Effector memory CD8-positive, alpha-beta T cell (primary cell): ENCODE results near the gene FAT2.
A peak's percentile ranks its signal among the peaks of the same experiment; 100 is the strongest.

Source experiments
- ATAC-seq: fragments of 150-1000 bp; cut with Tn5 transposase; replicated peaks from 2 replicates; pipeline ENCODE4 v1.10.0; 2021; ENCODE audit warnings: mild to moderate bottlenecking, moderate library complexity
- DNase-seq, 3 experiments: peaks; one replicate each; pipeline ENCODE4 v3.0.0; 2021
- H3K27ac Mint-ChIP-seq, 2 donors: one replicate each; pipeline ENCODE4 v1.8.0; 2022; ENCODE audit warnings: mild to moderate bottlenecking in 2 of 2, mixed read lengths in 2 of 2, moderate library complexity in 2 of 2
- H3K27me3 Mint-ChIP-seq, 2 donors: one replicate each; pipeline ENCODE4 v1.8.0; 2022; ENCODE audit warnings: mixed read lengths in 2 of 2
- H3K36me3 Mint-ChIP-seq: one replicate; pipeline ENCODE4 v1.8.0; 2022; ENCODE audit warnings: mild to moderate bottlenecking, moderate library complexity, mixed read lengths; ENCODE audit not compliant: insufficient read depth
- H3K4me1 Mint-ChIP-seq, 2 donors: one replicate each; pipeline ENCODE4 v1.8.0; 2022; ENCODE audit warnings: low read depth in 2 of 2, mixed read lengths in 2 of 2
- H3K4me3 Mint-ChIP-seq, 2 donors: one replicate each; pipeline ENCODE4 v1.8.0; 2022; ENCODE audit warnings: mild to moderate bottlenecking in 2 of 2, mixed read lengths in 2 of 2, moderate library complexity in 2 of 2
- H3K9me3 Mint-ChIP-seq, 2 donors: one replicate each; pipeline ENCODE4 v1.8.0; 2022; ENCODE audit warnings: mixed read lengths in 2 of 2

FAT2 gene

DNA sequence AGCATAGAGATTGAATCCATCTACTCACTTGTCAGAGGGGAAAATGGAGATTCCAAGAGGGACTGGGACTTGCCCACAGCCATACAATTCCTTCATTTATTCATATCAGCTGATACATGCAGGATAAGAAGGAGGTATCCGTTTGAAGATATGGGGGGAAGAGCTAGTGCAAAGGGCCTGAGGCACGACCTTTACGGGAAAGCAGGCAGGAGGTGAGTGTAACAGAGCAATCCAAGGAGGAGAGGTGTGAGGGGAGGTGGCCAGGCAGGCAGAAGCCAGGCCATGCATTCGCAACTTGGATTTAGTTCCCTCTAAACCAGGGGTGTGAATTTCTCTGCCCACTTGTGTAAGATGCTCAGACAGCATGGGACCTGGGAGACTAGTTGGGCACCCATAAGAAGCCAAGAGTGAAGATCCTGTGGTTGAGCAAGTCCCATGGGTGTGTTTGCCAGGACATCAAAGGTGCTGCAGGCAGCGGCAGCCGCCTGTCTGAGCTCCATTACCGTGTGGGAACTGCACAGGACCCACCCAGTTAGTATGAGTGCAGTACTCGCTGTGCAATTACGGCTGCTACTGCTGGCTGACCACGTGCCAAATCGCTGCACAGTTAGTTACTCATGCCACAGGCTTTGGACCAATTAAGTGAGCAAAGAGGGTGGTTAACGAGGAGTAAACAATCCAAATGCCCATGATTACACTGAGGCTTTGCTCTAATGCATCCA, 31.4 kb upstream of the FAT2 start:
- no peaks in the 10 kb centered on the region for H3K4me1 Mint-ChIP-seq
- no peak for DNase-seq
- no peak for ATAC-seq
- peaks cover 29 to 49% of the 10 kb centered on the region in 2 donors for H3K27me3 Mint-ChIP-seq
- H3K36me3 Mint-ChIP-seq: no peaks in the 10 kb centered on the region
- no peaks in the 10 kb centered on the region for H3K9me3 Mint-ChIP-seq
- no peak overlapping the region for H3K27ac Mint-ChIP-seq
- no peak overlapping the region for H3K4me3 Mint-ChIP-seq

DNA sequence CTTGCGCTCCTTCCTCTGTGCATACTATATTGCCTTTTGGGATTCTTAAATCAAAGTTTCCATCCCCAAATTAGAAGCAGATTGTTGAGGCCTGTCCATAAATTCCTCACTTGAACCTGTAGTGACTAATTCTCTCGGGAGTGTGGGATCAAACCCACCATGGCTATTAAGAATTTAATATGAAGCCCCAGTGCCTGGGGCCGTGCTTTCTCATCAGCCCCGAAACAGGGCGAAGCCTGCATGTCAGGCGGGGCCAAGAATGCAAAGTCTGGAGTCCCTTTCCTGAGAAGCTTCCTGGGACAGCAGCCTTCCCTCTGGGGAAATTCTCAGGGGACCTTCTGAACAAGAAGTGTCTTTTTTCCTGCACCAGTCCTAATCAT, 29.3 kb upstream of the FAT2 start:
- Mint-ChIP-seq H3K27me3 (peaks cover 33 to 60% of the 10 kb centered on the region in 2 donors), H3K4me1 (peaks cover 0 to under 1% of the 10 kb centered on the region in 2 donors), H3K9me3 (no peaks in the 10 kb centered on the region), H3K27ac (no peak overlapping the region), H3K36me3 (no peaks in the 10 kb centered on the region), H3K4me3 (no peak overlapping the region)
- ATAC-seq (no peak), DNase-seq (no peak)

- Mint-ChIP-seq H3K9me3 (no peaks in the 10 kb centered on the region), H3K27me3 (peaks cover 33 to 60% of the 10 kb centered on the region in 2 donors), H3K27ac (no peak overlapping the region), H3K36me3 (no peaks in the 10 kb centered on the region), H3K4me3 (no peak overlapping the region), H3K4me1 (peaks cover 0 to 4% of the 10 kb centered on the region in 2 donors)
- no peak for DNase-seq
- no peak for ATAC-seq
These were observed 28.8 kb upstream of the FAT2 start for GRCh38 chr5:151619812-151620460.

GRCh38 chr5:151618907-151619306, 27.8 kb upstream of the FAT2 start:
- no peak overlapping the region for H3K27ac Mint-ChIP-seq

DNA sequence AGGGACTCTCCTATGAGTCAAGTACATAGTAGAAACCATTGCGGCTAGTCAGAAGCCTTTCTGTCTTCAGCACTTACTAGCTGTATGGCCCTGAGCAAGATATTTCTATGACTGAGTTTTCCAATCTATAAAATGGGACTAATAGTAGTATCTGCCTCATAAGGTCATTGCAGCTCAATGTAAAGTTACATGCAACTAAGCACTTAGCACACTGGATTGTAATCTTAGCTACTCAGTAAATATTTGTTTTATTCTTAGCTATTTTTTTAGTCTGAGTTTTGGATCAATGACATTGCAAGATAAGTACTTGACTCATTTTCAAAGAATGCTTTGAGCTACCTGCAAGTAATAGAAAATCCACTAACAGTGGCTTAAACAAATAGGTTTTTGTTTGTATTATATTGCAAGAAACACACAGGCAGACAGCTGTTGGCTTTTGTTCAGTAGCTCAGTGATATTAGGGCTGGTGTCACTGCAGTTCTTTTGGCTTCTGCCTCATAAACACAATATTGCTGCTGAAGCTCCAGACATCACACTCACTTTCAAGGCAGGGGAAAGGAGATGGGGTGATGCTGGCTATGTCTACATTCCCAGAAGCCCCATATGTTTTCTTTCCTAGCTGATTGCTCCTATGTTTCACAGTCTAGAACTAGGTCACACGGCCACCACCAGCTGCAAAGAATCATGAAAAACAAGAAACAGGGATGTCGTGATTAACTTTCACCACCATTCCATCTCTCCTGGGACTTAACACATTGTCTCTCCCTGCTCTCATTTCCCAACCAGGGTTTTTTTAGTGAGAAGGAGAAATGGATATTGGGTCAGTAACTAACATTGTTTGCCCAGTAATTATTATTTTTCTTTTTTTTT, 26.9 kb upstream of the FAT2 start:
- H3K27me3 Mint-ChIP-seq: peaks cover 33 to 47% of the 10 kb centered on the region in 2 donors
- no peak overlapping the region for H3K27ac Mint-ChIP-seq
- ATAC-seq (no peak), DNase-seq (no peak)
- peaks cover 3% of the 10 kb centered on the region for H3K36me3 Mint-ChIP-seq
- peaks cover 8 to 14% of the 10 kb centered on the region in 2 donors for H3K4me1 Mint-ChIP-seq
- H3K9me3 Mint-ChIP-seq: no peaks in the 10 kb centered on the region
- H3K4me3 Mint-ChIP-seq: no peak overlapping the region

More at GRCh38 chr5:151618907-151619306, 27.8 kb upstream of the FAT2 start:
- no peak overlapping the region for H3K4me3 Mint-ChIP-seq
- no peaks in the 10 kb centered on the region for H3K9me3 Mint-ChIP-seq
- peaks cover 33 to 54% of the 10 kb centered on the region in 2 donors for H3K27me3 Mint-ChIP-seq
- no peak for ATAC-seq
- DNase-seq: no peak
- peaks cover 0 to 6% of the 10 kb centered on the region in 2 donors for H3K4me1 Mint-ChIP-seq
- H3K36me3 Mint-ChIP-seq: no peaks in the 10 kb centered on the region

- peaks cover 15 to 21% of the 10 kb centered on the region in 2 donors for H3K4me1 Mint-ChIP-seq
These were observed 26.3 kb upstream of the FAT2 start for GRCh38 chr5:151617383-151617840.

DNA sequence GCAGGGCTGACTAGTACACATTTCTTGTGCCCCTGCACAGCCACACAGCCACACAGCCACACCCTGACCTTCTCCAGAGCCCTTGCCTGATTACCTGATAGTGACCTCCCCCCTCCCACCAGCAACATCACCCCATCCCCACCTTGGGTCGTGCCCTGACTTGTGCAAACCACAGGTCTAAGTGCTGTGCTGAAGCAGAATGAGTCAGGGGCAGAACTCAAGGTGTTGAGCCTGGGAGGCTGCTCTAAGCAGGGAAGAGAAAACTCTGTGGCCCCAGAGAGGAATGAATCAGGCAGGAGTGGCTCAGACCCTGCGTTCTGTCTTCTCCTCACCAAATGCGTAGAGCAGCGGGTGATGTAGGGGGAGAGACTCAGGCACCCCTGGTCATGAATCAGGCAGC, 24.3 kb upstream of the FAT2 start:
- Mint-ChIP-seq H3K4me1 (peaks cover 19 to 30% of the 10 kb centered on the region in 2 donors), H3K4me3 (no peak overlapping the region), H3K27ac (no peak overlapping the region), H3K27me3 (peaks cover 14 to 21% of the 10 kb centered on the region in 2 donors), H3K36me3 (peaks cover 10% of the 10 kb centered on the region), H3K9me3 (peaks cover 0 to 3% of the 10 kb centered on the region in 2 donors)
- no peak for ATAC-seq
- DNase-seq: no peak

More at GRCh38 chr5:151617383-151617840, 26.3 kb upstream of the FAT2 start:
- peaks cover 0 to 2% of the 10 kb centered on the region in 2 donors for H3K9me3 Mint-ChIP-seq
- peaks cover 8% of the 10 kb centered on the region for H3K36me3 Mint-ChIP-seq
- H3K27me3 Mint-ChIP-seq: peaks cover 30 to 41% of the 10 kb centered on the region in 2 donors
- H3K27ac Mint-ChIP-seq: no peak overlapping the region
- no peak for ATAC-seq
- DNase-seq: no peak
- no peak overlapping the region for H3K4me3 Mint-ChIP-seq

- peaks cover 12 to 13% of the 10 kb centered on the region in 2 donors for H3K27me3 Mint-ChIP-seq
- ATAC-seq (no peak), DNase-seq (no peak)
- peak overlapping the region in 1 of 2 donors; percentile 80 for H3K27ac Mint-ChIP-seq
- peaks cover 19 to 30% of the 10 kb centered on the region in 2 donors for H3K4me1 Mint-ChIP-seq
- peaks cover 0 to 3% of the 10 kb centered on the region in 2 donors for H3K9me3 Mint-ChIP-seq
- no peak overlapping the region for H3K4me3 Mint-ChIP-seq
- peaks cover 10% of the 10 kb centered on the region for H3K36me3 Mint-ChIP-seq
These were observed 23.4 kb upstream of the FAT2 start for GRCh38 chr5:151614565-151614964.

- Mint-ChIP-seq H3K27ac (peak overlapping the region; percentile 80 to 86), H3K4me3 (peak overlapping the region; percentile 60 to 67)
These were observed 21.7 kb upstream of the FAT2 start for GRCh38 chr5:151612689-151613427.

DNA sequence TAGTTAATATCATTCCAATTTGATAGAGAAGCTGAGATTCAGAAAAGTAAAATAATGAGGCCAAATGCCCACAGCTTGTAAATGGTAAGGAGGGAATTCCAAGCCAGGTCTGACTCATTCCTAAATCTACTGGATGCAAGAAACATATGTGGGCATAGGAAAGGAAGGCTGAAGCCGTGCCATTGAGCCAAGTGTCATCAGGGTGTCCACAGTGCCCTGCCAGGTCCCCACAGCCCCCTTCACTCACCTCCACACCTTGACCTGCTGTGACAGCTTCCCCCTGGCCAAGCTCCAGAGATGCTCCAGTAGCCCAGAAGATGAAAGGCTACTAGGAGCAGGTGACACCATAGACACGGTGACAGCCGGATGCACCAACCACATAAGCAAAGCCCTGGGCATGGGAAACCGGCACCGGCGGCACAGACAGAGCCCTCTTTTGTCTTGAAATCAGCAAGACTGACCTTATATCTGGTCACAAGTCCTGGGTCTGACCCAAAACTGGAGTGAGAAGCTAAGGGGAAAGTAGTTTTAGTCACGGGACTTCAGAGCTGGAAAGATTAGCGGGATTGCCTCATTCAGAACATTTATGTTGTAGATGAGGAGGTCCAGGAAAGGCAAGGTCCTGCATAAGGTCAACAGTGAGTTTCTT, 20.1 kb upstream of the FAT2 start:
- DNase-seq (no peak), ATAC-seq (no peak)
- H3K27me3 Mint-ChIP-seq: no peaks in the 10 kb centered on the region
- H3K36me3 Mint-ChIP-seq: peaks cover 10% of the 10 kb centered on the region
- H3K4me1 Mint-ChIP-seq: peaks cover 19 to 30% of the 10 kb centered on the region in 2 donors
- H3K4me3 Mint-ChIP-seq: no peak overlapping the region
- peaks cover 0 to 3% of the 10 kb centered on the region in 2 donors for H3K9me3 Mint-ChIP-seq
- peak overlapping the region in 1 of 2 donors; percentile 80 for H3K27ac Mint-ChIP-seq

More at GRCh38 chr5:151612689-151613427, 21.7 kb upstream of the FAT2 start:
- H3K9me3 Mint-ChIP-seq: peaks cover 0 to 3% of the 10 kb centered on the region in 2 donors
- peak; percentile 90 for ATAC-seq
- H3K4me1 Mint-ChIP-seq: peaks cover 19 to 30% of the 10 kb centered on the region in 2 donors
- DNase-seq: peak in 2 of 3 experiments; percentile 3 to 4
- peaks cover 10% of the 10 kb centered on the region for H3K36me3 Mint-ChIP-seq
- peaks cover 12 to 13% of the 10 kb centered on the region in 2 donors for H3K27me3 Mint-ChIP-seq

DNA sequence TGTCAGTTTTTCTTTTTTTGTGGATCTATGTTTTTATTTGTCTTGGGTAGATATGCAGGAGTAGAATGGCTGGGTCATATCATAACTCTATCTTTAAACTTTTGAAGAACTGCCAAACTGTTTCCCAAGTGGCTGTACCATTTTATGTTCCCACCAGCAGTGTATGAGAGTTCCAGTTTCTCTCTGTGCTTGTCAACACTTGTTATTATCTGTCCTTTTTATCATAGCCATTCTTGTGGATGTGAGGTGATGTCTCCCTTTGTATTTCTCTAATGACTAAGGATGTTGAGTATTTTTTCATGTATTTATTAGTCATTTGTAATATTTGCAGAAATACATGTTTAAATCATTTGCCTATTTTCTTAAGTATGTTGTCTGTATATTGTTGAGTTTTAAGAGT, 17.4 kb upstream of the FAT2 start:
- Mint-ChIP-seq H3K9me3 (peaks cover 0 to 3% of the 10 kb centered on the region in 2 donors), H3K4me3 (no peak overlapping the region), H3K36me3 (peaks cover 9% of the 10 kb centered on the region), H3K27ac (no peak overlapping the region), H3K27me3 (peaks cover 15 to 24% of the 10 kb centered on the region in 2 donors), H3K4me1 (peaks cover 15 to 21% of the 10 kb centered on the region in 2 donors)
- no peak for DNase-seq
- ATAC-seq: no peak

DNA sequence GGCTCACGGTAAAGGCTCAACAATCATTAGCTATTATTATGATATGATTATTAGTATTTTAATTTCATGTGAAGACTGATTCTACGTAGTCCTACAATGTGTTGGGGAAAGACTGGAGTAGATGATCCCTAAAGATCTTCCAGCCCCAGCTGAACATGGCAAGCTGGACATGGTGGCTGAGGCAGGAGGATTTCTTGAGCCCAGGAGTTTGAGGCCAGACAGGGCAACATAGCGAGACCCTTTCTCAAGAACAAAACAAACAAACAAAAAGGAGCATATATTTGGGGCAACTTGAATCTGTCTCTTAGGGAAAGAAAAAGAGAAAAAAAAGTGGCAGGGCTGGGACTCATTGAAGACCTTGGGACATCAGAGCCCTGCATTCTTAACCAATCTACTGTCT, 16.2 kb upstream of the FAT2 start:
- no peak overlapping the region for H3K27ac Mint-ChIP-seq
- peaks cover under 1% of the 10 kb centered on the region for H3K36me3 Mint-ChIP-seq
- H3K4me3 Mint-ChIP-seq: no peak overlapping the region
- H3K4me1 Mint-ChIP-seq: peaks cover 3 to 8% of the 10 kb centered on the region in 2 donors
- peaks cover 15 to 34% of the 10 kb centered on the region in 2 donors for H3K27me3 Mint-ChIP-seq
- ATAC-seq (no peak), DNase-seq (no peak)
- H3K9me3 Mint-ChIP-seq: peaks cover 0 to under 1% of the 10 kb centered on the region in 2 donors
